GM21367 (cell line): ENCODE results near the gene CDHR3.

ENCODE experiments used
- ATAC-seq: cut with Tn5 transposase; IDR thresholded peaks from one replicate; pipeline ENCODE4 v1.9.1; 2021; ENCODE audit not compliant: unreplicated experiment

The CDHR3 gene

GRCh38 chr7:106080300-106080987 lies 117.4 kb downstream of the CDHR3 start:
- no peak for ATAC-seq

GRCh38 chr7:106082087-106082854 lies 119.2 kb downstream of the CDHR3 start:
- no peak for ATAC-seq
